ENCODE results near the gene DGKB.

DGKB gene

GRCh38 chr7:14579971-14580370 is 322.6 kb downstream of the DGKB start:
- DNase-seq (ENCODE audit: low read depth), result no peak
- no peak overlapping the region for H3K4me3 ChIP-seq (ENCODE audit: low read length)
- TF ChIP-seq CTCF (conservative IDR thresholded peaks at IDR 0.05; ENCODE audit: low read length), result no peak

- no peak overlapping the region for H3K4me3 ChIP-seq (ENCODE audit: low read length)
- DNase-seq (ENCODE audit: low read depth), result no peak
- TF ChIP-seq CTCF (conservative IDR thresholded peaks at IDR 0.05; ENCODE audit: low read length), result no peak
These were observed 326.0 kb downstream of the DGKB start for GRCh38 chr7:14576578-14576977.

GRCh38 chr7:14570750-14571607 is 331.6 kb downstream of the DGKB start:
- no peak for TF ChIP-seq CTCF (conservative IDR thresholded peaks at IDR 0.05; ENCODE audit: low read length)
- no peak for DNase-seq (ENCODE audit: low read depth)
- no peak overlapping the region for H3K4me3 ChIP-seq (ENCODE audit: low read length)

- no peak overlapping the region for H3K4me3 ChIP-seq (ENCODE audit: low read length)
- no peak for DNase-seq (ENCODE audit: low read depth)
- TF ChIP-seq CTCF (conservative IDR thresholded peaks at IDR 0.05; ENCODE audit: low read length), result no peak
These were observed 350.5 kb downstream of the DGKB start for GRCh38 chr7:14552060-14552459.

- no peak overlapping the region for H3K4me3 ChIP-seq (ENCODE audit: low read length)
- DNase-seq (ENCODE audit: low read depth), result no peak
- no peak for TF ChIP-seq CTCF (conservative IDR thresholded peaks at IDR 0.05; ENCODE audit: low read length)
These were observed 351.2 kb downstream of the DGKB start for GRCh38 chr7:14551310-14551709.

GRCh38 chr7:14542624-14543023 is 359.9 kb downstream of the DGKB start:
- no peak for DNase-seq (ENCODE audit: low read depth)

More at GRCh38 chr7:14542624-14543023, 359.9 kb downstream of the DGKB start:
- no peak overlapping the region for H3K4me3 ChIP-seq (ENCODE audit: low read length)
- TF ChIP-seq CTCF (conservative IDR thresholded peaks at IDR 0.05; ENCODE audit: low read length), result no peak
